SK-N-SH (cell line): ENCODE results near the gene MALT1. TPM values are rescaled to one million over a fixed set of nuclear protein-coding genes. Genes with fewer than 3 reads are reported as not detected.

Source experiments
- CTCF ChIA-PET: fragments of 300-600, 350-600 bp; formaldehyde crosslinking; extraction: SDS; loops from one replicate; lab custom pipeline; 2021; lab: Yijun Ruan, JAX
- POLR2A ChIA-PET: fragments of 350-600 bp; sonication (Branson Sonifier 250); formaldehyde crosslinking; extraction: SDS; loops from one replicate; lab custom pipeline; 2020; ENCODE audit warnings: antibody characterized with exemption, inconsistent platforms; lab: Yijun Ruan, JAX
- DNase-seq: peaks from one replicate; pipeline ENCODE4 v3.0.0; 2012
- H2AFZ ChIP-seq: fragments of 200-600 bp; sonication (generic); 2 replicates; pipeline ENCODE4 v1.8.1; 2016; ENCODE audit warnings: antibody characterized with exemption, mild to moderate bottlenecking, low read depth
- H3F3A ChIP-seq: fragments of 200-600 bp; sonication (generic); replicated peaks from 2 replicates; pipeline ENCODE3; 2016; ENCODE audit warnings: antibody characterized with exemption, mild to moderate bottlenecking; ENCODE audit not compliant: insufficient read depth
- H3K27ac ChIP-seq, 2 experiments: fragments of 200-500 bp in 1 of 2; fragments of 200-600 bp in 1 of 2; sonication (Bioruptor generic) in 1 of 2; sonication (generic), shearing (Covaris generic) in 1 of 2; 2 replicates each; pipeline versions ENCODE4 v1.5.1 to v1.6.1; 2014 to 2016; ENCODE audit warnings: low read depth in 2 of 2, inconsistent platforms in 1 of 2, low read length in 1 of 2, mild to moderate bottlenecking in 1 of 2, mixed read lengths in 1 of 2
- H3K27me3 ChIP-seq: fragments of 200-600 bp; sonication (generic), shearing (Covaris generic); 2 replicates; pipeline ENCODE4 v1.6.1; 2016; ENCODE audit warnings: mixed run types; ENCODE audit not compliant: insufficient read depth
- H3K36me3 ChIP-seq, 2 experiments: fragments of 200-500 bp in 1 of 2; fragments of 200-600 bp in 1 of 2; sonication (Bioruptor generic) in 1 of 2; sonication (generic) in 1 of 2; replicated peaks in 1 of 2; 2 replicates each; pipeline versions ENCODE3 to v1.5.1; 2014 to 2016; ENCODE audit warnings: low read length in 1 of 2, mild to moderate bottlenecking in 1 of 2; ENCODE audit not compliant: insufficient read depth in 2 of 2, control insufficient read depth in 1 of 2
- H3K4me1 ChIP-seq, 2 experiments: fragments of 200-500 bp in 1 of 2; fragments of 200-600 bp in 1 of 2; sonication (Bioruptor generic) in 1 of 2; sonication (generic), shearing (Covaris generic) in 1 of 2; 2 replicates each; pipeline versions ENCODE4 v1.5.1 to v1.6.1; 2014 to 2016; ENCODE audit warnings: low read depth in 1 of 2, low read length in 1 of 2, mixed run types in 1 of 2; ENCODE audit not compliant: insufficient read depth in 2 of 2, control insufficient read depth in 1 of 2
- H3K4me2 ChIP-seq: fragments of 200-600 bp; sonication (generic), shearing (Covaris generic); 2 replicates; pipeline ENCODE4 v1.6.1; 2017; ENCODE audit warnings: mixed run types
- H3K4me3 ChIP-seq, 2 experiments: fragments of 200-500 bp in 1 of 2; fragments of 200-600 bp in 1 of 2; sonication (Bioruptor generic) in 1 of 2; sonication (generic), shearing (Covaris generic) in 1 of 2; 2 replicates each; pipeline versions ENCODE4 v1.5.1 to v1.8.1; 2014 to 2016; ENCODE audit warnings: low read depth in 2 of 2, inconsistent platforms in 1 of 2, low read length in 1 of 2, mild to moderate bottlenecking in 1 of 2, mixed read lengths in 1 of 2, moderate library complexity in 1 of 2
- H3K79me2 ChIP-seq: fragments of 200-600 bp; sonication (generic); 2 replicates; pipeline ENCODE4 v1.8.1; 2017; ENCODE audit warnings: mild to moderate bottlenecking; ENCODE audit not compliant: insufficient read depth
- H3K9ac ChIP-seq: fragments of 200-600 bp; sonication (generic); 2 replicates; pipeline ENCODE4 v1.6.1; 2017; ENCODE audit warnings: mixed run types
- H3K9me2 ChIP-seq: fragments of 200-600 bp; sonication (generic); 2 replicates; pipeline ENCODE4 v1.6.1; 2017; ENCODE audit warnings: mixed run types
- H3K9me3 ChIP-seq: fragments of 200-600 bp; sonication (generic); 2 replicates; pipeline ENCODE4 v1.6.1; 2017; ENCODE audit warnings: mixed run types, mild to moderate bottlenecking, moderate library complexity
- H4K20me1 ChIP-seq: fragments of 200-600 bp; sonication (generic); 2 replicates; pipeline ENCODE4 v1.6.1; 2017; ENCODE audit warnings: mild to moderate bottlenecking, mixed run types; ENCODE audit not compliant: insufficient read depth
- CHD2 ChIP-seq: fragments of 150-350 bp; IDR thresholded peaks from 2 replicates; pipeline ENCODE4 v1.6.1; 2018; ENCODE audit warnings: low read length; ENCODE audit not compliant: partially characterized antibody
- ELF1 ChIP-seq: IDR thresholded peaks from 2 replicates; pipeline ENCODE4 v1.4.0; 2012
- EP300 ChIP-seq, 2 experiments: IDR thresholded peaks; 2 replicates each; pipeline versions ENCODE4 v1.4.0 to v1.6.1; 2012; ENCODE audit warnings: borderline replicate concordance in 1 of 2, low read depth in 1 of 2, low read length in 1 of 2
- EZH2phosphoT487 ChIP-seq: fragments of 200-600 bp; sonication (generic); IDR thresholded peaks from 2 replicates; pipeline ENCODE4 v1.6.1; 2017; ENCODE audit warnings: low read depth, mixed run types, mild to moderate bottlenecking, antibody characterized with exemption, moderate library complexity, borderline replicate concordance
- FOXJ3 ChIP-seq: sonication (generic); formaldehyde crosslinking; IDR thresholded peaks from 2 replicates; pipeline ENCODE4 v1.5.1; 2020; ENCODE audit warnings: mild to moderate bottlenecking, missing genetic modification reagents
- MEF2A ChIP-seq: IDR thresholded peaks from 2 replicates; pipeline ENCODE4 v1.4.0; 2012; ENCODE audit warnings: low read depth, borderline replicate concordance
- MXI1 ChIP-seq: IDR thresholded peaks from 2 replicates; pipeline ENCODE4 v1.6.1; 2012; ENCODE audit warnings: mild to moderate bottlenecking, low read depth, low read length, improper control_type of control experiment
- NFIC ChIP-seq: IDR thresholded peaks from 2 replicates; pipeline ENCODE4 v1.4.0; 2012; ENCODE audit warnings: borderline replicate concordance
- NRF1 ChIP-seq: IDR thresholded peaks from 2 replicates; pipeline ENCODE4 v1.6.1; 2012; ENCODE audit warnings: low read depth, mild to moderate bottlenecking, low read length
- RAD21 ChIP-seq: IDR thresholded peaks from 2 replicates; pipeline ENCODE4 v1.6.1; 2012; ENCODE audit warnings: mild to moderate bottlenecking, low read length
- RFX5 ChIP-seq: IDR thresholded peaks from 2 replicates; pipeline ENCODE4 v1.6.1; 2012; ENCODE audit warnings: mild to moderate bottlenecking, improper control_type of control experiment, low read length
- SIN3A ChIP-seq: IDR thresholded peaks from 2 replicates; pipeline ENCODE4 v1.6.1; 2012; ENCODE audit warnings: low read depth, mild to moderate bottlenecking, low read length, moderate library complexity, borderline replicate concordance
- TAF1 ChIP-seq: IDR thresholded peaks from 2 replicates; pipeline ENCODE4 v1.6.1; 2012; ENCODE audit warnings: low read depth, mild to moderate bottlenecking, low read length, moderate library complexity, borderline replicate concordance
- TCF12 ChIP-seq: IDR thresholded peaks from 2 replicates; pipeline ENCODE4 v1.4.0; 2012
- WGBS: methylation state at CpG from one replicate; pipeline ENCODE4 v1.1.6; 2017; ENCODE audit warnings: low lambda C conversion rate; 5-methylcytosine and 5-hydroxymethylcytosine counted together
- polyA plus RNA-seq, 3 experiments: library from polyadenylated mRNA; depleted of rRNA; stranded (reverse); fragments of >200 nt; gene quantifications; 2 replicates each; pipeline ENCODE4 v1.2.3, GENCODE V29; 2012
- TF ChIP-seq, protein P1 (sequence below): IDR thresholded peaks from 2 replicates; pipeline ENCODE4 v1.4.0; 2012; ENCODE audit warnings: low read depth, borderline replicate concordance
- TF ChIP-seq, protein P2 (sequence below): fragments of 200-600 bp; sonication (generic); IDR thresholded peaks from 2 replicates; pipeline ENCODE4 v1.6.1; 2017; ENCODE audit warnings: antibody characterized with exemption, mild to moderate bottlenecking, moderate library complexity
- TF ChIP-seq, protein P3 (sequence below): IDR thresholded peaks from 2 replicates; pipeline ENCODE4 v1.4.0; 2012; ENCODE audit warnings: low read depth
- TF ChIP-seq, protein P4 (sequence below): fragments of 150-350 bp; IDR thresholded peaks from 2 replicates; pipeline ENCODE4 v1.6.1; 2017; ENCODE audit warnings: antibody characterized with exemption, low read length, low read depth, borderline replicate concordance
- TF ChIP-seq, protein P5 (sequence below): IDR thresholded peaks from 2 replicates; pipeline ENCODE4 v1.4.0; 2012; ENCODE audit warnings: low read depth, borderline replicate concordance

Gene MALT1
- polyA plus RNA-seq, 1 of the 3 experiments (the other 2 are of a cell fraction) = 6.6 TPM

DNA sequence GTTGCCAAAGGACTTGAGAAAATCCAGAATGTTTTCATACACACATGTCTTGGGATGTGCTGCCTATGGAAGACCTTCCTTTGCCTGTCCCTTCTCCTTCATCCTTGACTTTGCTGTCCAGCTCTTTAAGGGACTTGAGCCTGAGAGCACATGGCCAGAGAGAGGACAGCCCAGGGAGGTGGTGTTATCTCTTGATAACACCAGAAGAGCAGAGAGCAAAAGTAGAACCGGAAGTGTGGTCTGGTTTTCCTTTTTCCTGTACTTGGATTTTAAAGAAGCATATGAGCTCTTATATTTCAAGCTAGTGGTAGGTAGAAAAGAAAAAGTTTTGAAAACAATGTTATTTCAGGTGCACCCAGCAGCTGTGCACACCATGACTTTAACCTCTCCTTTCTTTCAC lies 99.3 kb downstream of the MALT1 start:
- ChIA-PET CTCF (interaction anchor here (0.7 to 11.1 kb wide), 7 partner anchors 12 to 314 kb away, joined by 3 to 215 read pairs (median 4); no protein-coding TSS in a partner anchor), POLR2A (no interaction called here)
- H3F3A ChIP-seq = no peaks in the 10 kb centered on the region
- H3K79me2 ChIP-seq = no peaks in the 10 kb centered on the region
- H3K4me3 ChIP-seq = no peak overlapping the region
- H4K20me1 ChIP-seq = no peaks in the 10 kb centered on the region
- DNase-seq = no peak
- no peaks in the 10 kb centered on the region for H3K36me3 ChIP-seq
- no peaks in the 10 kb centered on the region for H3K9me3 ChIP-seq
- 65% methylated on average over 1 of the region's 1 CpG for WGBS
- H2AFZ ChIP-seq = no peak overlapping the region
- no peak for TF ChIP-seq TAF1
- TF ChIP-seq RFX5 = no peak
- no peak for TF ChIP-seq RAD21
- TF ChIP-seq, protein P1, sequence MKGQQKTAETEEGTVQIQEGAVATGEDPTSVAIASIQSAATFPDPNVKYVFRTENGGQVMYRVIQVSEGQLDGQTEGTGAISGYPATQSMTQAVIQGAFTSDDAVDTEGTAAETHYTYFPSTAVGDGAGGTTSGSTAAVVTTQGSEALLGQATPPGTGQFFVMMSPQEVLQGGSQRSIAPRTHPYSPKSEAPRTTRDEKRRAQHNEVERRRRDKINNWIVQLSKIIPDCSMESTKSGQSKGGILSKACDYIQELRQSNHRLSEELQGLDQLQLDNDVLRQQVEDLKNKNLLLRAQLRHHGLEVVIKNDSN = no peak
- TF ChIP-seq, protein P2, sequence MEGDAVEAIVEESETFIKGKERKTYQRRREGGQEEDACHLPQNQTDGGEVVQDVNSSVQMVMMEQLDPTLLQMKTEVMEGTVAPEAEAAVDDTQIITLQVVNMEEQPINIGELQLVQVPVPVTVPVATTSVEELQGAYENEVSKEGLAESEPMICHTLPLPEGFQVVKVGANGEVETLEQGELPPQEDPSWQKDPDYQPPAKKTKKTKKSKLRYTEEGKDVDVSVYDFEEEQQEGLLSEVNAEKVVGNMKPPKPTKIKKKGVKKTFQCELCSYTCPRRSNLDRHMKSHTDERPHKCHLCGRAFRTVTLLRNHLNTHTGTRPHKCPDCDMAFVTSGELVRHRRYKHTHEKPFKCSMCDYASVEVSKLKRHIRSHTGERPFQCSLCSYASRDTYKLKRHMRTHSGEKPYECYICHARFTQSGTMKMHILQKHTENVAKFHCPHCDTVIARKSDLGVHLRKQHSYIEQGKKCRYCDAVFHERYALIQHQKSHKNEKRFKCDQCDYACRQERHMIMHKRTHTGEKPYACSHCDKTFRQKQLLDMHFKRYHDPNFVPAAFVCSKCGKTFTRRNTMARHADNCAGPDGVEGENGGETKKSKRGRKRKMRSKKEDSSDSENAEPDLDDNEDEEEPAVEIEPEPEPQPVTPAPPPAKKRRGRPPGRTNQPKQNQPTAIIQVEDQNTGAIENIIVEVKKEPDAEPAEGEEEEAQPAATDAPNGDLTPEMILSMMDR = no peak
- no peak for TF ChIP-seq NFIC
- TF ChIP-seq, protein P3, sequence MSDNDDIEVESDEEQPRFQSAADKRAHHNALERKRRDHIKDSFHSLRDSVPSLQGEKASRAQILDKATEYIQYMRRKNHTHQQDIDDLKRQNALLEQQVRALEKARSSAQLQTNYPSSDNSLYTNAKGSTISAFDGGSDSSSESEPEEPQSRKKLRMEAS = no peak
- TF ChIP-seq, protein P4, sequence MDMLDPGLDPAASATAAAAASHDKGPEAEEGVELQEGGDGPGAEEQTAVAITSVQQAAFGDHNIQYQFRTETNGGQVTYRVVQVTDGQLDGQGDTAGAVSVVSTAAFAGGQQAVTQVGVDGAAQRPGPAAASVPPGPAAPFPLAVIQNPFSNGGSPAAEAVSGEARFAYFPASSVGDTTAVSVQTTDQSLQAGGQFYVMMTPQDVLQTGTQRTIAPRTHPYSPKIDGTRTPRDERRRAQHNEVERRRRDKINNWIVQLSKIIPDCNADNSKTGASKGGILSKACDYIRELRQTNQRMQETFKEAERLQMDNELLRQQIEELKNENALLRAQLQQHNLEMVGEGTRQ = no peak
- TF ChIP-seq ELF1 = no peak
- no peak for TF ChIP-seq EZH2phosphoT487
- no peak for TF ChIP-seq CHD2
- TF ChIP-seq NRF1 = no peak
- TF ChIP-seq EP300 (IDR thresholded peaks at IDR 0.05; ENCODE audit: borderline replicate concordance in 1 of 2, low read depth in 1 of 2, low read length in 1 of 2) = no peak
- TF ChIP-seq TCF12 = no peak
- TF ChIP-seq, protein P5, sequence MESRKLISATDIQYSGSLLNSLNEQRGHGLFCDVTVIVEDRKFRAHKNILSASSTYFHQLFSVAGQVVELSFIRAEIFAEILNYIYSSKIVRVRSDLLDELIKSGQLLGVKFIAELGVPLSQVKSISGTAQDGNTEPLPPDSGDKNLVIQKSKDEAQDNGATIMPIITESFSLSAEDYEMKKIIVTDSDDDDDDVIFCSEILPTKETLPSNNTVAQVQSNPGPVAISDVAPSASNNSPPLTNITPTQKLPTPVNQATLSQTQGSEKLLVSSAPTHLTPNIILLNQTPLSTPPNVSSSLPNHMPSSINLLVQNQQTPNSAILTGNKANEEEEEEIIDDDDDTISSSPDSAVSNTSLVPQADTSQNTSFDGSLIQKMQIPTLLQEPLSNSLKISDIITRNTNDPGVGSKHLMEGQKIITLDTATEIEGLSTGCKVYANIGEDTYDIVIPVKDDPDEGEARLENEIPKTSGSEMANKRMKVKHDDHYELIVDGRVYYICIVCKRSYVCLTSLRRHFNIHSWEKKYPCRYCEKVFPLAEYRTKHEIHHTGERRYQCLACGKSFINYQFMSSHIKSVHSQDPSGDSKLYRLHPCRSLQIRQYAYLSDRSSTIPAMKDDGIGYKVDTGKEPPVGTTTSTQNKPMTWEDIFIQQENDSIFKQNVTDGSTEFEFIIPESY = no peak
- no peak for TF ChIP-seq SIN3A
- no peak for TF ChIP-seq MXI1
- TF ChIP-seq FOXJ3 (CRISPR knock-in tag) = no peak
- TF ChIP-seq MEF2A = no peak
- peaks cover 2 to 4% of the 10 kb centered on the region in 2 experiments; a peak in 1 of 4 replicates for H3K4me1 ChIP-seq
- H3K27me3 ChIP-seq = no peaks in the 10 kb centered on the region
- H3K27ac ChIP-seq = no peak overlapping the region
- no peak overlapping the region for H3K4me2 ChIP-seq
- no peak overlapping the region for H3K9ac ChIP-seq
- H3K9me2 ChIP-seq = no peaks in the 10 kb centered on the region
